OCI-LY3 (cell line): Measurements from ENCODE around the gene LGALS9C.
"Not testable (repeated sequence)": the region's sequence is repeated elsewhere in the genome, so short reads cannot be mapped to it uniquely, and the experiment has no call there.

ENCODE experiments used
- CTCF ChIP-seq: fragments of 200-600, 300-600 bp; sonication (generic); IDR thresholded peaks from 2 replicates; pipeline ENCODE4 v1.5.1; 2014; ENCODE audit warnings: antibody characterized with exemption, low read length, low read depth
- EZH2phosphoT487 ChIP-seq: fragments of 200-600 bp; shearing (Covaris generic); IDR thresholded peaks from 2 replicates; pipeline ENCODE4 v1.6.1; 2018; ENCODE audit warnings: antibody characterized with exemption, mixed run types, low read depth

GRCh38 chr17:18499756-18500155 lies 23.2 kb downstream of the LGALS9C start:
- not testable (repeated sequence) for TF ChIP-seq CTCF, EZH2phosphoT487
